HEK293 (cell line): Measurements from ENCODE around the gene STRN4.
"Not testable (repeated sequence)": the region's sequence is repeated elsewhere in the genome, so short reads cannot be mapped to it uniquely, and the experiment has no call there.

Source experiments
- CTCF ChIA-PET: fragments of 350-600 bp; formaldehyde crosslinking; extraction: SDS; loops from one replicate; lab custom pipeline; 2021; ENCODE audit warnings: antibody characterized with exemption; lab: Yijun Ruan, JAX
- POLR2A ChIA-PET: fragments of 300-600 bp; formaldehyde crosslinking; extraction: SDS; loops from one replicate; lab custom pipeline; 2020; ENCODE audit warnings: antibody characterized with exemption, inconsistent platforms; lab: Yijun Ruan, JAX
- H3K27ac ChIP-seq: fragments of 200-500 bp; sonication (Bioruptor generic); 2 replicates; pipeline ENCODE4 v1.5.1; 2014; ENCODE audit warnings: low read depth, low read length, control low read depth, inconsistent platforms; ENCODE audit errors: extremely low read depth
- H3K36me3 ChIP-seq, 2 experiments: fragments of 200-500 bp in 1 of 2; sonication (Bioruptor generic) in 1 of 2; 1 replicate in 1 of 2; 2 replicates in 1 of 2; pipeline ENCODE4 v1.5.1; 2014 to 2017; ENCODE audit warnings: inconsistent platforms in 2 of 2, low read length in 2 of 2; ENCODE audit not compliant: control insufficient read depth in 2 of 2, insufficient read depth in 1 of 2
- H3K4me1 ChIP-seq: fragments of 200-500 bp; sonication (Bioruptor generic); 2 replicates; pipeline ENCODE4 v1.5.1; 2014; ENCODE audit warnings: mild to moderate bottlenecking, low read length, inconsistent platforms; ENCODE audit not compliant: control insufficient read depth, insufficient read depth
- H3K4me3 ChIP-seq: 2 replicates; pipeline ENCODE4 v1.5.1; 2011; ENCODE audit warnings: low read depth, mild to moderate bottlenecking, control low read depth, low read length, moderate library complexity
- H3K9me3 ChIP-seq: fragments of 200-500 bp; sonication (Bioruptor generic); 2 replicates; pipeline ENCODE4 v1.5.1; 2014; ENCODE audit warnings: low read depth, low read length, inconsistent platforms; ENCODE audit not compliant: control insufficient read depth, insufficient read depth
- BCL11A ChIP-seq: fragments of 450-650 bp; formaldehyde crosslinking; IDR thresholded peaks from 2 replicates; pipeline ENCODE4 v1.5.1; 2016; ENCODE audit warnings: low read depth, missing biosample characterization, missing genetic modification characterization
- EGR2 ChIP-seq: fragments of 450-650 bp; formaldehyde crosslinking; IDR thresholded peaks from 2 replicates; pipeline ENCODE4 v1.5.1; 2016; ENCODE audit warnings: low read depth, missing biosample characterization, missing genetic modification characterization
- INSM2 ChIP-seq: fragments of 450-650 bp; formaldehyde crosslinking; IDR thresholded peaks from 2 replicates; pipeline ENCODE4 v1.5.1; 2016; ENCODE audit warnings: missing biosample characterization, missing genetic modification characterization
- KLF8 ChIP-seq: fragments of 450-650 bp; formaldehyde crosslinking; IDR thresholded peaks from 2 replicates; pipeline ENCODE4 v1.5.1; 2016; ENCODE audit warnings: missing biosample characterization, missing genetic modification characterization
- REST ChIP-seq: fragments of 450-650 bp; formaldehyde crosslinking; IDR thresholded peaks from 2 replicates; pipeline ENCODE4 v1.5.1; 2016; ENCODE audit warnings: missing biosample characterization, missing genetic modification characterization
- ZBTB10 ChIP-seq: fragments of 450-650 bp; formaldehyde crosslinking; IDR thresholded peaks from 2 replicates; pipeline ENCODE4 v1.5.1; 2016; ENCODE audit warnings: missing biosample characterization, missing genetic modification characterization
- ZFP37 ChIP-seq: fragments of 450-650 bp; formaldehyde crosslinking; IDR thresholded peaks from 2 replicates; pipeline ENCODE4 v1.5.1; 2016; ENCODE audit warnings: missing biosample characterization, missing genetic modification characterization
- ZNF175 ChIP-seq: fragments of 450-650 bp; formaldehyde crosslinking; IDR thresholded peaks from 2 replicates; pipeline ENCODE4 v1.5.1; 2016; ENCODE audit warnings: missing biosample characterization, missing genetic modification characterization
- ZNF18 ChIP-seq: fragments of 450-650 bp; formaldehyde crosslinking; IDR thresholded peaks from 2 replicates; pipeline ENCODE4 v1.5.1; 2016; ENCODE audit warnings: missing biosample characterization, missing genetic modification characterization
- ZNF214 ChIP-seq: fragments of 450-650 bp; formaldehyde crosslinking; IDR thresholded peaks from 2 replicates; pipeline ENCODE4 v1.5.1; 2017; ENCODE audit warnings: missing biosample characterization, mild to moderate bottlenecking, missing genetic modification characterization, borderline replicate concordance
- ZNF280C ChIP-seq: fragments of 450-650 bp; formaldehyde crosslinking; IDR thresholded peaks from 2 replicates; pipeline ENCODE4 v1.5.1; 2016; ENCODE audit warnings: missing biosample characterization, missing genetic modification characterization
- ZNF558 ChIP-seq: fragments of 450-650 bp; formaldehyde crosslinking; IDR thresholded peaks from 2 replicates; pipeline ENCODE4 v1.5.1; 2016; ENCODE audit warnings: missing biosample characterization, missing genetic modification characterization
- ZNF560 ChIP-seq: fragments of 450-650 bp; formaldehyde crosslinking; IDR thresholded peaks from 2 replicates; pipeline ENCODE4 v1.5.1; 2017; ENCODE audit warnings: missing biosample characterization, missing genetic modification characterization, borderline replicate concordance
- ZNF580 ChIP-seq: fragments of 450-650 bp; formaldehyde crosslinking; IDR thresholded peaks from 2 replicates; pipeline ENCODE4 v1.5.1; 2016; ENCODE audit warnings: missing biosample characterization, missing genetic modification characterization
- ZNF623 ChIP-seq: fragments of 450-650 bp; formaldehyde crosslinking; IDR thresholded peaks from 2 replicates; pipeline ENCODE4 v1.5.1; 2016; ENCODE audit warnings: missing biosample characterization, missing genetic modification characterization
- ZNF792 ChIP-seq: fragments of 450-650 bp; formaldehyde crosslinking; IDR thresholded peaks from 2 replicates; pipeline ENCODE4 v1.5.1; 2016; ENCODE audit warnings: missing biosample characterization, missing genetic modification characterization

STRN4 gene

GRCh38 chr19:46782355-46783019, 36.2 kb upstream of the STRN4 start (continued):
- TF ChIP-seq REST: no peak
- TF ChIP-seq ZNF175 (tag by site-specific recombination): no peak
- no peak for TF ChIP-seq ZNF558 (tag by site-specific recombination)
- no peak for TF ChIP-seq ZNF560 (tag by site-specific recombination)
- no peak for TF ChIP-seq ZNF580 (tag by site-specific recombination)
- no peak for TF ChIP-seq ZNF792 (tag by site-specific recombination)
- no peak for TF ChIP-seq INSM2 (tag by site-specific recombination)
- TF ChIP-seq KLF8 (tag by site-specific recombination): no peak

GRCh38 chr19:46777956-46778645, 31.9 kb upstream of the STRN4 start:
- Histone ChIP-seq H3K36me3 (peaks cover 80 to 85% of the 10 kb centered on the region in 2 experiments), H3K27ac (0 out of 2 replicates have a peak overlapping the region, but pooled peaks have one; percentile 16)
- not testable (repeated sequence) for H3K9me3 ChIP-seq, H3K4me1 ChIP-seq, H3K4me3 ChIP-seq
- peak; percentile 55; the same call in 1 of the 2 replicates for TF ChIP-seq ZNF18 (tag by site-specific recombination)
- ChIA-PET CTCF (interaction anchor here (3.3 kb wide), 1 partner anchor 11 kb away, joined by 22 read pairs; no protein-coding TSS in a partner anchor), POLR2A (interaction anchor here (0.5 to 1.0 kb wide), 3 partner anchors 10 to 81 kb away, joined by 3 to 5 read pairs (median 3); partner anchors contain the start of gene SLC1A5)

GRCh38 chr19:46776927-46777911, 31.0 kb upstream of the STRN4 start:
- H3K4me3 ChIP-seq: no peak overlapping the region
- CTCF ChIA-PET: interaction anchor here (1.7 to 3.3 kb wide), 2 partner anchors 8 to 10 kb away, joined by 7 to 22 read pairs; no protein-coding TSS in a partner anchor
- POLR2A ChIA-PET: interaction anchor here (0.5 to 1.8 kb wide), 7 partner anchors 9 to 82 kb away, joined by 3 to 6 read pairs (median 3); partner anchors contain the start of gene SLC1A5
- no peak overlapping the region for H3K27ac ChIP-seq
- H3K36me3 ChIP-seq: peaks cover 71 to 76% of the 10 kb centered on the region in 2 experiments
- no peaks in the 10 kb centered on the region for H3K9me3 ChIP-seq
- no peaks in the 10 kb centered on the region for H3K4me1 ChIP-seq
- TF ChIP-seq ZNF280C (tag by site-specific recombination): no peak
- TF ChIP-seq ZNF623 (tag by site-specific recombination): no peak
- TF ChIP-seq ZNF214 (tag by site-specific recombination): no peak
- TF ChIP-seq ZBTB10 (tag by site-specific recombination): no peak
- no peak for TF ChIP-seq ZFP37 (tag by site-specific recombination)
- TF ChIP-seq BCL11A (tag by site-specific recombination): no peak
- TF ChIP-seq EGR2 (tag by site-specific recombination): peak; percentile 83
